Thoracic aorta (tissue), 2 donors: Measurements from ENCODE around the gene GSTO2. TPM values are rescaled to one million over a fixed set of nuclear protein-coding genes. Genes with fewer than 3 reads are reported as not detected.

Experiments
- ATAC-seq: fragments of 150-250 bp; one replicate; pipeline ENCODE4 v1.8.0; 2017; ENCODE audit warnings: low read depth; ENCODE audit not compliant: insufficient number of reproducible peaks, low FRiP score
- DNase-seq: peaks from one replicate; pipeline ENCODE4 v3.0.0-alpha.2; 2020; ENCODE audit warnings: low spot score
- H3K27ac ChIP-seq, 2 donors: fragments of 200-600 bp; sonication (generic); 1 replicate in 1 of 2; 2 replicates in 1 of 2; pipeline ENCODE4 v1.5.1; 2016; ENCODE audit warnings: mild to moderate bottlenecking in 2 of 2, moderate library complexity in 2 of 2
- H3K27me3 ChIP-seq: fragments of 200-600 bp; sonication (generic); replicated peaks from 2 replicates; pipeline ENCODE4 v1.6.0; 2016; ENCODE audit warnings: mild to moderate bottlenecking; ENCODE audit not compliant: insufficient read depth
- H3K36me3 ChIP-seq: fragments of 200-600 bp; sonication (generic); one replicate; pipeline ENCODE4 v1.5.1; 2016
- H3K4me1 ChIP-seq, 2 donors: fragments of 200-600 bp; sonication (generic); 1 replicate in 1 of 2; 2 replicates in 1 of 2; pipeline versions ENCODE4 v1.5.1 to v1.6.0; 2016; ENCODE audit warnings: low read depth in 2 of 2, mild to moderate bottlenecking in 1 of 2; ENCODE audit not compliant: control insufficient read depth in 1 of 2
- H3K4me3 ChIP-seq: fragments of 200-600 bp; sonication (generic); 2 replicates; pipeline ENCODE4 v1.5.1; 2016; ENCODE audit warnings: mild to moderate bottlenecking
- H3K9me3 ChIP-seq: fragments of 200-600 bp; sonication (generic); 2 replicates; pipeline ENCODE4 v1.5.1; 2016
- CTCF ChIP-seq: fragments of 200-600 bp; sonication (generic); IDR thresholded peaks from one replicate; pipeline ENCODE4 v1.5.1; 2019; ENCODE audit warnings: antibody characterized with exemption
- total RNA-seq, 2 donors: library from RNA; depleted of rRNA; stranded (reverse); fragments of >200 nt; gene quantifications; one replicate each; pipeline versions ENCODE4 v1.1.0 to v1.2.3, GENCODE V29; 2016

GSTO2 gene
- total RNA-seq, 2 donors from 2014 or later: 2.8 to 3.0 TPM

- H3K27me3 ChIP-seq: no peaks in the 10 kb centered on the region
- H3K9me3 ChIP-seq: no peaks in the 10 kb centered on the region
- ATAC-seq: no peak
- no peak for DNase-seq
- H3K36me3 ChIP-seq: peaks cover 39% of the 10 kb centered on the region
- H3K4me1 ChIP-seq: peaks cover 12 to 56% of the 10 kb centered on the region in 2 donors
- no peak overlapping the region for H3K4me3 ChIP-seq
- H3K27ac ChIP-seq: peak overlapping the region; percentile 86 to 88
- TF ChIP-seq CTCF: no peak
These were observed 42.3 kb downstream of the GSTO2 start for GRCh38 chr10:104311184-104311720.

GRCh38 chr10:104314591-104315485 lies 45.9 kb downstream of the GSTO2 start:
- DNase-seq (no peak), ATAC-seq (no peak)
- H3K36me3 ChIP-seq: peaks cover 39% of the 10 kb centered on the region
- no peaks in the 10 kb centered on the region for H3K27me3 ChIP-seq
- H3K4me1 ChIP-seq: peaks cover 32 to 58% of the 10 kb centered on the region in 2 donors
- H3K27ac ChIP-seq: no peak overlapping the region
- no peaks in the 10 kb centered on the region for H3K9me3 ChIP-seq
- H3K4me3 ChIP-seq: no peak overlapping the region
- TF ChIP-seq CTCF: no peak

GRCh38 chr10:104315486-104315921 lies 46.5 kb downstream of the GSTO2 start:
- no peaks in the 10 kb centered on the region for H3K9me3 ChIP-seq
- H3K36me3 ChIP-seq: peaks cover 39% of the 10 kb centered on the region
- H3K27me3 ChIP-seq: no peaks in the 10 kb centered on the region
- H3K27ac ChIP-seq: no peak overlapping the region
- ATAC-seq (no peak), DNase-seq (no peak)
- no peak for TF ChIP-seq CTCF
- peaks cover 34 to 58% of the 10 kb centered on the region in 2 donors for H3K4me1 ChIP-seq
- H3K4me3 ChIP-seq: no peak overlapping the region

- DNase-seq: no peak
- Histone ChIP-seq H3K9me3 (no peaks in the 10 kb centered on the region), H3K4me1 (peaks cover 40 to 58% of the 10 kb centered on the region in 2 donors), H3K27me3 (no peaks in the 10 kb centered on the region), H3K4me3 (no peak overlapping the region), H3K36me3 (peaks cover 39% of the 10 kb centered on the region), H3K27ac (peak overlapping the region in 1 of 2 donors; percentile 3)
- no peak for ATAC-seq
- TF ChIP-seq CTCF: no peak
These were observed 47.5 kb downstream of the GSTO2 start for GRCh38 chr10:104316321-104317099.

GRCh38 chr10:104317269-104317710 lies 48.3 kb downstream of the GSTO2 start:
- no peaks in the 10 kb centered on the region for H3K27me3 ChIP-seq
- H3K9me3 ChIP-seq: no peaks in the 10 kb centered on the region
- H3K4me1 ChIP-seq: peaks cover 48 to 58% of the 10 kb centered on the region in 2 donors
- ATAC-seq (no peak), DNase-seq (no peak)
- no peak for TF ChIP-seq CTCF
- peak overlapping the region in 1 of 2 donors; percentile 3 for H3K27ac ChIP-seq
- H3K4me3 ChIP-seq: no peak overlapping the region
- peaks cover 37% of the 10 kb centered on the region for H3K36me3 ChIP-seq
